HCT116 (cell line): ENCODE results near the gene ZNF469.

Experiments
- CEBPB ChIP-seq: IDR thresholded peaks from 2 replicates; pipeline ENCODE4 v1.6.1; 2012; ENCODE audit warnings: low read depth
- EZH2phosphoT487 ChIP-seq: fragments of 200-600 bp; IDR thresholded peaks from 2 replicates; pipeline ENCODE4 v1.6.1; 2018; ENCODE audit warnings: antibody characterized with exemption, borderline replicate concordance
- POLR2A ChIP-seq: IDR thresholded peaks from 2 replicates; pipeline ENCODE4 v1.7.0; 2011; ENCODE audit warnings: borderline replicate concordance; ENCODE audit not compliant: insufficient read depth, insufficient read length; ENCODE audit errors: extremely low read depth
- SIN3A ChIP-seq: IDR thresholded peaks from 2 replicates; pipeline ENCODE4 v1.6.1; 2012; ENCODE audit warnings: low read depth
- TF ChIP-seq, protein P1 (sequence below), 3 experiments: fragments of 200-600 bp in 1 of 3; sonication (generic) in 1 of 3; IDR thresholded peaks in 2 of 3; conservative IDR thresholded peaks in 1 of 3; 2 replicates each; pipeline ENCODE4 v1.5.1; 2012 to 2017; ENCODE audit warnings: low read depth in 2 of 3, low read length in 2 of 3, antibody characterized with exemption in 1 of 3, borderline replicate concordance in 1 of 3, control low read depth in 1 of 3, mild to moderate bottlenecking in 1 of 3, mixed read lengths in 1 of 3, mixed run types in 1 of 3, moderate library complexity in 1 of 3; ENCODE audit not compliant: insufficient read depth in 1 of 3

DNA sequence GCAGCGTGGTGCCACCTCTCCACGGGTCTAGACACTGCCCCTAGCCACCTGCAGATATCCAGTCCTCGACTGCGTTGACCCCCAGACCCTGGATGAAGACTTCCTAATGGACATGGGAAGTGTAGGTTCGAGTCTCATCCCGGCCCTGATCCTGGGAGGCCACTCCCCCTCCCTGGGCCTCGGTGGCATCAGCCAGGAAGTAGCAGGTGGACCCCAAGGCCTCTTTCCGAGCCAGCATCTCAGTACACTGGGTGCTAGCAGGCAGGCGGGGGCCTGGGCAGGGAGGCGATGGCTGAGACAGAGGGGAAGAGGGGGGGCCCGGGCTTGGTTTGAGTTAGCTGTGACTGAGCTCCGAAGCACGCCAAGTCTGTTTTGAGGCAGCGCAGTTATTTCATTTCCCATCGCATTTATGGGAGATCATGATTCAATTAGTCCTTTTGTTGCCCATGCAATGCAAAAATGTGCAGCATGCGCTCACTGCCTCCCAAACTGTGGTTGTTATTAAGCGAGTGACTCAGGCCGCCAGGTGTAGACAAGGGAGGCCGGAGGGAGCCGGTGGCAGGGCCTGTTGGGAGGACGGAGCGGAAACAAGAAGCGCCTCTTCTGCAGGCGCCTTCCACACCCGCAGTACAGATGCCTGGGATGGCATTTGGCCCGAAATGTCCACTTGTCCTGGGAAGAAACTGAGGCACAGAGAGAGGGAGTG is 25.3 kb upstream of the ZNF469 start:
- TF ChIP-seq EZH2phosphoT487 = no peak
- TF ChIP-seq CEBPB = no peak
- TF ChIP-seq, protein P1, sequence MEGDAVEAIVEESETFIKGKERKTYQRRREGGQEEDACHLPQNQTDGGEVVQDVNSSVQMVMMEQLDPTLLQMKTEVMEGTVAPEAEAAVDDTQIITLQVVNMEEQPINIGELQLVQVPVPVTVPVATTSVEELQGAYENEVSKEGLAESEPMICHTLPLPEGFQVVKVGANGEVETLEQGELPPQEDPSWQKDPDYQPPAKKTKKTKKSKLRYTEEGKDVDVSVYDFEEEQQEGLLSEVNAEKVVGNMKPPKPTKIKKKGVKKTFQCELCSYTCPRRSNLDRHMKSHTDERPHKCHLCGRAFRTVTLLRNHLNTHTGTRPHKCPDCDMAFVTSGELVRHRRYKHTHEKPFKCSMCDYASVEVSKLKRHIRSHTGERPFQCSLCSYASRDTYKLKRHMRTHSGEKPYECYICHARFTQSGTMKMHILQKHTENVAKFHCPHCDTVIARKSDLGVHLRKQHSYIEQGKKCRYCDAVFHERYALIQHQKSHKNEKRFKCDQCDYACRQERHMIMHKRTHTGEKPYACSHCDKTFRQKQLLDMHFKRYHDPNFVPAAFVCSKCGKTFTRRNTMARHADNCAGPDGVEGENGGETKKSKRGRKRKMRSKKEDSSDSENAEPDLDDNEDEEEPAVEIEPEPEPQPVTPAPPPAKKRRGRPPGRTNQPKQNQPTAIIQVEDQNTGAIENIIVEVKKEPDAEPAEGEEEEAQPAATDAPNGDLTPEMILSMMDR (IDR thresholded peaks at IDR 0.05 in 2 of 3, conservative IDR thresholded peaks at IDR 0.05 in 1 of 3; ENCODE audit: borderline replicate concordance in 1 of 3, insufficient read depth in 1 of 3, low read depth in 2 of 3, low read length in 2 of 3) = no peak
- TF ChIP-seq POLR2A = no peak
- no peak for TF ChIP-seq SIN3A
